Skeletal muscle satellite cell (primary cell): ENCODE measurements around the gene HIBADH.
"Not testable (repeated sequence)": the region's sequence is repeated elsewhere in the genome, so short reads cannot be mapped to it uniquely, and the experiment has no call there.

Source experiments
- H3K27me3 ChIP-seq: 2 replicates; pipeline ENCODE4 v1.7.0; 2013; ENCODE audit warnings: low read length; ENCODE audit not compliant: control insufficient read depth, insufficient read depth
- H3K36me3 ChIP-seq: 2 replicates; pipeline ENCODE4 v1.7.0; 2013; ENCODE audit warnings: mild to moderate bottlenecking, control low read depth, low read length; ENCODE audit not compliant: insufficient read depth
- H3K4me1 ChIP-seq: 2 replicates; pipeline ENCODE4 v1.7.0; 2013; ENCODE audit warnings: low read length; ENCODE audit not compliant: control insufficient read depth, insufficient read depth
- H3K4me2 ChIP-seq: 2 replicates; pipeline ENCODE4 v1.7.0; 2013; ENCODE audit warnings: mild to moderate bottlenecking, low read length
- H3K4me3 ChIP-seq: 2 replicates; pipeline ENCODE4 v1.7.0; 2013; ENCODE audit warnings: low read length
- H3K9ac ChIP-seq: 2 replicates; pipeline ENCODE4 v1.7.0; 2013; ENCODE audit warnings: mild to moderate bottlenecking, low read depth, low read length, moderate library complexity
- H3K9me3 ChIP-seq: replicated peaks from 2 replicates; pipeline ENCODE4 v1.7.0; 2013; ENCODE audit warnings: mild to moderate bottlenecking, control low read depth, low read length

Gene HIBADH

DNA sequence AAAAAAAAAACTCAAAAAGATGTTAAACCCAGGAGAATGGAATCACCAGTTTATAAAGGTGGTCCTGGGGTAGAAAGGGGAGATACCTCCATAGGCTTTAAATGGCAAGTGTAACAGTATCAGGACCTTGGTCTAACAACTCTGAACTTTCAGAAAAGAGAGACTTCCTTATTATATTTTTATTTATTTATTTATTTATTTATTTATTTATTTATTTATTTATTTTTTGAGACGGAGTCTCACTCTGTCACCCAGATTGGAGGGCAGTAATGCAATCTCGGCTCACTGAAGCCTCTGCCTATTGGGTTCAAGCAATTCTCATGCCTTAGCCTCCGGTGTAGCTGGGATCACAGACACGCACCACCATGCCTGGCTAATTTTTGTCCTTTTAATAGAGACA is 12.4 kb downstream of the HIBADH start:
- no peaks in the 10 kb centered on the region for H3K9me3 ChIP-seq
- H3K9ac ChIP-seq = no peak overlapping the region
- no peak overlapping the region for H3K4me2 ChIP-seq
- peaks cover 15% of the 10 kb centered on the region for H3K4me1 ChIP-seq
- H3K36me3 ChIP-seq = peaks cover 5% of the 10 kb centered on the region
- H3K4me3 ChIP-seq = no peak overlapping the region
- H3K27me3 ChIP-seq = no peaks in the 10 kb centered on the region

GRCh38 chr7:27647489-27647888 is 15.2 kb downstream of the HIBADH start:
- Histone ChIP-seq H3K27me3 (no peaks in the 10 kb centered on the region), H3K9me3 (no peaks in the 10 kb centered on the region), H3K4me3 (no peak overlapping the region), H3K9ac (no peak overlapping the region), H3K36me3 (peaks cover 7% of the 10 kb centered on the region), H3K4me2 (peak overlapping the region; percentile 26), H3K4me1 (peaks cover 15% of the 10 kb centered on the region)

DNA sequence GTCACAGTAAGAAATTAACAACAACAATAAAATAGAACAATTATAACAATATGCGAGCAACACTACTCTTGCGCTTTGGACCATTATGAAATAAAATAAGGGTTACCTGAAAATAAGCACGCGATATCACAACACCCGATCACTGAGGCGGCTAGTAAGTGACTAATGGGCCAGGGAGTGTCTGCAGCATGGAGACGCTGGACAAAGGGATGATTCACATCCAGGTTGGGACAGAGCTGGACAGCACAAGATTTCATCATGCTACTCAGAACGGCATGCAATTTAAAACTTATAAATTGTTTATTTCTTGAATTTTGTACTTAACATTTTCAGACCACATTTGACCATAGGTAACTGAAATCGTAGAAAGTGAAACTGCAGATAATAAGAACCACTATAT is 15.6 kb downstream of the HIBADH start:
- Histone ChIP-seq H3K4me3 (no peak overlapping the region), H3K27me3 (no peaks in the 10 kb centered on the region), H3K4me1 (peaks cover 19% of the 10 kb centered on the region), H3K9ac (no peak overlapping the region), H3K9me3 (no peaks in the 10 kb centered on the region), H3K36me3 (peaks cover 7% of the 10 kb centered on the region), H3K4me2 (peak overlapping the region; percentile 26)

DNA sequence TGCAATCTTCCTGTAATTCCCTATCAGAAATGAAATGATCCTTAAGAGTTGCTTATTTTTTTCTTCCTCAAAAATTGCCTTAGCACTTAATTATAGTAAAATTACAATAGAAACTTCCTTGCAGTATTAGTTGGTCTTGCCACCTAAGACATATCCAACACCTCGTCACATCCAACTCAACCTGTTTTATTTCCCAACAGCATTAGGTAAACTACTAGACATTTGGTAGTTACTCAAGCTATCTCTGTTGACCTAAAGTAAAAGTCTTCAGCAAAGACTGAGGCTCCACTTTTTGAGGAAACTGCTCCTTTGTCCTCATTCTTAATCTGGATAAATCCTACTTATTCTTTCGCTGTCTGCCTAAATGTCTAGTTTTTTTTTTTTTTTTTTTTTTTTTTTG is 20.4 kb downstream of the HIBADH start:
- Histone ChIP-seq H3K9ac (peak overlapping the region; percentile 59), H3K27me3 (no peaks in the 10 kb centered on the region), H3K4me2 (peak overlapping the region; percentile 60), H3K36me3 (peaks cover 3% of the 10 kb centered on the region), H3K4me1 (peaks cover 26% of the 10 kb centered on the region), H3K9me3 (no peaks in the 10 kb centered on the region), H3K4me3 (no peak overlapping the region)

GRCh38 chr7:27641581-27642230 is 21.0 kb downstream of the HIBADH start:
- Histone ChIP-seq H3K36me3 (peaks cover 3% of the 10 kb centered on the region), H3K4me2 (peak overlapping the region; percentile 60), H3K4me3 (peak overlapping the region; percentile 10), H3K27me3 (no peaks in the 10 kb centered on the region), H3K4me1 (peaks cover 20% of the 10 kb centered on the region), H3K9me3 (no peaks in the 10 kb centered on the region), H3K9ac (peak overlapping the region; percentile 59)

DNA sequence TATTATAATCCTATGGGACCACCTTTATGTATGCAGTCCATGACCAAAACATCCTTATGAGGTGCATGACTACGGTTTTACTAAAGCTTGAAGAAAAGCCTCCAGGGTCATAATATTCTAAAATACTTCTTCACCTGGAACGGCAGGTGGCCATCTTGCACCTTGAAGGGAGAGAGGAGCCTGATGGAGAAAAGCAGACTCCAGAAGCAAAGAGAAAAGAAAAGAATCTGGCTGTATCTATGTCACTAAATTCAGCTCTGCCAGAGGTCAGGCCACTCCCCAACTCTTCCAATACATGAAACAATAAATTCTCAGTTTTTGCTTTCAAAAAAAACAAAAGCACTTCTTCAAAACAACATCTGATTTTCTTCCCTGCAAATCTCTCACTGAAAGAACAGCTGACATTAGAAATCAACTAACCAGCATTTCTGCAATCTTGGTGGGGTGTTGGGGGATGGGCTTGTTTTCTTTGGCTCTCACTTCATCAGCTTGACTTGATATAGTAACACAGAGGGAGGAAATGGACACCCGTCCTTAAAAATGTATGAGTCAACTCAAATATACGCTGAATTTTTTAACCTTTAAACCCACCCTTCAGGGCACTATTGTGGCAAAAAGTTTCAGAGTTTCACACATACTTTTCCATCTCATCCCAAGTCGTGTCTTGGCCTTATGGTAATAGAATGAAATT is 21.7 kb downstream of the HIBADH start:
- Histone ChIP-seq H3K4me3 (peak overlapping the region; percentile 38), H3K4me2 (peak overlapping the region; percentile 60), H3K4me1 (peaks cover 20% of the 10 kb centered on the region), H3K27me3 (no peaks in the 10 kb centered on the region), H3K9ac (peak overlapping the region; percentile 59), H3K36me3 (peaks cover 3% of the 10 kb centered on the region), H3K9me3 (no peaks in the 10 kb centered on the region)

GRCh38 chr7:27639851-27640250 is 22.8 kb downstream of the HIBADH start:
- H3K27me3 ChIP-seq = no peaks in the 10 kb centered on the region
- H3K4me1 ChIP-seq = peaks cover 20% of the 10 kb centered on the region
- H3K4me3 ChIP-seq = no peak overlapping the region
- no peak overlapping the region for H3K9ac ChIP-seq
- no peak overlapping the region for H3K4me2 ChIP-seq
- peaks cover 3% of the 10 kb centered on the region for H3K36me3 ChIP-seq
- no peaks in the 10 kb centered on the region for H3K9me3 ChIP-seq

DNA sequence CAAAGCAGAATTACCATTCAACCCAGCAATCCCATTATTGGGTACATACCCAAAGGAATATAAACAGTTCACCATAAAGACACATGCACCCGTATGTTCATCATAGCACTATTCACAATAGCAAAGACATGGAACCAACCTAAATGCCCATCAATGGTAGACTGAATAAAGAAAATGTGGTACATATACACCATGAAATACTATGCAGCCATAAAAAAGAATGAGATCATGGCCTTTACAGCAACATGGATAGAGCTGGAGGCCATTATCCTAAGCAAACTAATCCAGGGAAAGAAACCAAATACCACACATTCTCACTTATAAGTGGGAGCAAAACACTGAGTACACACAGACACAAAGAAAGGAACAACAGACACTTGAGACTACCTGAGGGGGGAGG is 23.6 kb downstream of the HIBADH start:
- H3K27me3 ChIP-seq, H3K9ac ChIP-seq, H3K4me3 ChIP-seq, H3K36me3 ChIP-seq, H3K9me3 ChIP-seq, H3K4me2 ChIP-seq: not testable (repeated sequence)
- H3K4me1 ChIP-seq = peaks cover 20% of the 10 kb centered on the region

- Histone ChIP-seq H3K36me3 (peaks cover 1% of the 10 kb centered on the region), H3K4me1 (peaks cover 11% of the 10 kb centered on the region), H3K9me3 (no peaks in the 10 kb centered on the region), H3K27me3 (no peaks in the 10 kb centered on the region), H3K4me3 (no peak overlapping the region), H3K4me2 (no peak overlapping the region), H3K9ac (no peak overlapping the region)
Measured at GRCh38 chr7:27636326-27637006, 26.2 kb downstream of the HIBADH start.

DNA sequence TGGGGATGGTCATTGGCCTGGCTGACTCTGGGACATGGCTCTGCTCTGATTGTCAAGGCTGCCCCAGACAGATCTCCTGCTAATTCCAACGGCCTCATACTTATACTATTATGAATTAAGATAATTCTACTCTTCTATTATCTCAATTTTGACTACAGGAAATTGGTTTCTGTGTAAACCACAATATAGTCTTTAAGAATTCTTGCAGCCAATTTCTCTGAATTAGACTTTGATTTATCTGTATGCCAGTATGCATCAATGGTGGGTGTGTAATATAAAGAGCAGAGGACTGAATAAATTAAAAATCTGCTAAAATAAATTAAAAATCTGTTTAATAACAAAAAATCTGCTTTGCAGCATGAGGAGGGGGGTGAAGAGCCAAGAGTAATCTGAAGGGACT is 27.0 kb downstream of the HIBADH start:
- Histone ChIP-seq H3K4me2 (no peak overlapping the region), H3K4me3 (no peak overlapping the region), H3K4me1 (peaks cover 5% of the 10 kb centered on the region), H3K9ac (no peak overlapping the region), H3K36me3 (peaks cover 3% of the 10 kb centered on the region), H3K27me3 (no peaks in the 10 kb centered on the region), H3K9me3 (no peaks in the 10 kb centered on the region)

- no peaks in the 10 kb centered on the region for H3K9me3 ChIP-seq
- no peak overlapping the region for H3K4me2 ChIP-seq
- no peaks in the 10 kb centered on the region for H3K27me3 ChIP-seq
- no peaks in the 10 kb centered on the region for H3K4me1 ChIP-seq
- no peak overlapping the region for H3K4me3 ChIP-seq
- H3K9ac ChIP-seq = no peak overlapping the region
- peaks cover 6% of the 10 kb centered on the region for H3K36me3 ChIP-seq
Measured at GRCh38 chr7:27634671-27635493, 27.8 kb downstream of the HIBADH start.
